CD4-positive, alpha-beta T cell treated with Interleukin-15 for 4 hours (primary cell): ENCODE data around the gene CEL.
"Not testable (repeated sequence)": the region's sequence is repeated elsewhere in the genome, so short reads cannot be mapped to it uniquely, and the experiment has no call there.

Source experiments
- DNase-seq: peaks from one replicate; pipeline ENCODE4 v3.0.0-alpha.2; 2020; ENCODE audit warnings: low spot score

Gene CEL

DNA sequence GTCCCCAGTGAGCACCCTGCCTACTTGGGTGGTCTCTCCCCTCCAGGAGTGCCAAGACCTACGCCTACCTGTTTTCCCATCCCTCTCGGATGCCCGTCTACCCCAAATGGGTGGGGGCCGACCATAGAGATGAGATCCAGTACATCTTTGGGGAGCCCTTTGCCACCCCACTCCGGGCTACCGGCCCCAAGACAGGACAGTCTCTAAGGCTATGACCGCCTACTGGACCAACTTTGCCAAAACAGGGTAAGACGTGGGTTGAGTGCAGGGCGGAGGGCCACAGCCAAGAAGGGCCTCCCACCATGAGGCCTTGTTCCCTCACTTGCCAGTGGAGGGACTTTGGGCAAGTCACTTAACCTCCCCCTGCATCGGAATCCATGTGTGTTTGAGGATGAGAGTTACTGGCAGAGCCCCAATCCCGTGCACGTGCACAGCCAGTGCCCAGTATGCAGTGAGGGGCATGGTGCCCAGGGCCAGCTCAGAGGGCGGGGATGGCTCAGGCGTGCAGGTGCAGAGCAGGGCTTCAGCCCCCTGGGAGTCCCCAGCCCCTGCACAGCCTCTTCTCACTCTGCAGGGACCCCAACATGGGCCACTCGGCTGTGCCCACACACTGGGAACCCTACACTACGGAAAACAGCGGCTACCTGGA is 24.6 kb downstream of the CEL start:
- not testable (repeated sequence) for DNase-seq

DNA sequence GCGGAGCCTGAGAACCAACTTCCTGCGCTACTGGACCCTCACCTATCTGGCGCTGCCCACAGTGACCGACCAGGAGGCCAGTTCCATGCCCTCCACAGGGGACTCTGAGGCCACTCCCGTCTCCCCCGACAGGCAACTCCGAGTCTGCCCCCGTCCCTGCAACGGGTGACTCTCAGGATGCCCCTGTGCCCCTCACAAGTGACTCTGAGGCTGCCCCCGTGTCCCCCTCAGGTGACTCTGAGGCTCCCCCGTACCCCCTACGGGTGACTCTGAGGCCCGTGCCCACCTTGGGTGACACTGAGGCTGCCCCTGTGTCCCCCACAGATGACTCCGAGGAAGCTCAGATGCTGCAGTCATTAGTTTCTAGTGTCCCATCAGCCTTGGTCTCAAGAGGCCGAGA is 25.1 kb downstream of the CEL start:
- DNase-seq: no peak

DNA sequence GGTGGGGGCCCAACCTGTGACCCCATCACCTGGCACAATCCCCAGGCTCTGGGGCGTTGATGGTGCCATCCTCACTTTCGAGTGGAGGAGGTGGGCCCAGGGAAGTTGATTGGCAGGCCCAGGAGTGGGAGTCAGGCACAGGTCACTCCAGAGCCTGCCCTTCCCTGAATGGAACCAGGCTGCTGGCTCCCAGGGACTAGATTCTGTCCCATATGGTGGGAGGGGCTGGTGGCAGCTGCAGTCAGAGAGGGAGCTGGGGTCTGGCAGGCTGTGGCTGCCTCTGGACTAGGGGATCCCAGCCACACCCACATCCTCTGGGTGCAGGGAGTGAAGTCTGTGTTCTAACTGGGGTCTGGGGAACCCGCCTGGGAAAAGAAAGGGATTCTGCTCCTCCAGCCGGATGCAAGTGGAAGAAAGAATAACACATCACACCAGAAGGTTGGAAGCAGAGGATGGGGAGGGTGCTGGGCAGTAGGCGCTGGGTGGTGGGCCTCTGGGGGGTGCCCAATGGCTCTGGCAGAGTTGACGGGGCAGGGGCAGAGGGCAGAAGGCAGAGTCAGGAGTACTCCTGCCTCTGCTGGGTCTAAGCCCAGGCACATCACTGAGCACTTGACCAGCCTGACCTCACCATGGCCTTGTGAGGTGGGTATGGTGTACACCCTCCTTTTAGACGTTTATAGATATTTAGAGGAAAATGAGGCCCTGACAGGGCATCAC is 25.8 kb downstream of the CEL start:
- no peak for DNase-seq

DNA sequence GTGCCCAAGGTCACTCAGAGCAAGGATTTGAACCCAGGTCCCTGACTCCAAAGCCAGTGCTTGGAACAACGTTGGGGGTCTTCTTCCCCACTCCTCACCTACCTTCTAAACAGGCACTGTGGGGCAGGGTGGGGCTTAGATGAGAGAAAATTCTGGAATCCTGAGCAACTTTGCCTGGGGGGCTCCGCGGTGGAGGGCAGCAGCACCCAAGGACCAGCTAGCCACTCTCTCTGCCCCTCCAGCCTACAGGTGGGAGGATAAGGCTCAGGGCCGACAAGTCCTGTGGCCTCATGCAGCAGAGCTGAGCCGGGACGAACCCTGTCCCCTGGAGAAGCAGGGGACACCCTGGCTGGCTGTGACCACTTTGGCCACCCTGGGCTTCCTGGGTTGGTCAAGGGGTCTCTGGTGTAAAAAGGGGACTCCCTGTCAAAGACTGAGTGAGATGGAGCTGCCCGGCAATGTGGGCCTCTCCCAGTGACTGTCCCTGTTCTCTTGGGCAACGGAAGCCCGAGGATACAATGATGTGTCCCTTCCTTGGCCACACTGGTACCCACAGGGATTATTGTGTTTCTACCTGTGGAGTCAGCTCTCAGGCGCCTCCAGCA is 26.5 kb downstream of the CEL start:
- no peak for DNase-seq

DNA sequence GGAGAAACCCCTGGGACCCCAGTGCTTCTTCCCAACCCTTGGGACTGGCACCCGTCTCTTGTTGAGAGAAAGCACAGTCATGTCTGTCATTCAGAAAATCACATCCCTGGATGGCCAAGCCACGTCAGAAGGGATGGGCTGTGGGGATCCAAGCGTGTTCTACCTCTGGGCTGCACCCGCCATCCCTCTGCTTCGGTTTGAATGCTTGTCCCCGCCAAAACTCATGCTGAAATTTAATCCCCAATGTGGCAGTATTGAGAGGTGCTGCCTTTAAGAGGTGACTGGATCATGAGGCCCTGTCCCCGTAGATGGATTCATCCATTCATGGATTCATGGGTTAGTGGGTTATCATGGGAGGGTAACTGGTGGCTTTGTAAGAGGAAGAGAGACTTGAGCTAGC is 27.0 kb downstream of the CEL start:
- no peak for DNase-seq

DNA sequence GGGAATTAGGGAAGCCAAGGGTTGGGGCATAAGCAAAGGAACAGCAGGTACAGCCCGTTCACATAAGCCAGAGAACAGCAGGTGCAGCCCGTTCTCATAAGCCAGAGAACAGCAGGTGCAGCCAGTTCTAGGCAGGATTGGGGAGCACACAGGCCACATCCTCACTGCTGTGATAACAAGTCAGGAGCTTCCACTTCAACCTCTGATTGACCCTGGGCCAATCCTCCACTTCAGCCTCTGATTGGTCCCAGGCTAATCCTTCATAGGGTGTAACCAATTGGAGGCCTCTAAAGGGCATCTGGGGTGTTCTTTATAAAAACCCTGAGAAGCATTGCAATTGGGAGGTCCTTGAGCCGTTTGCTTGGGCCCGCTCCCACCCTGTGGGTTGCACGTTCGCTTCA is 27.5 kb downstream of the CEL start:
- DNase-seq: no peak

DNA sequence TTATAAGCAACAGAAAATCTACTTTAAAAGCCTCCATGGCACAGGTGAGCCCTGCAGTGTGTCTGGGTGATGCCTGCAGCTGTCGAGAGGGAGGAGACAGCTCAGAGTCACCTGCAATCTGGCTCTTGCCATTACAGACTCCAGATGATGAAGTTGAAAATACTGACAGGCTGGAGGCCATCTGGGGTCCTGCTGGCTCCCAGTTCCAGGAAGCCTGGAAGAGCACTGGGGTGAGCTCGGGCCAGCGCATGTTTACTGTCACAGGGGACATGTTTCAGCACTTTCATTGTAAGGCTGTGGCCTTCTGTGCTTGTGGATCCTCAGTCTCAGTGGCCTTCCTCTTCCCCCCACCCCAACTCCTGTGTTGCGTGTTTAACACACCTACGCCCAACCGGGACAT is 28.4 kb downstream of the CEL start:
- DNase-seq: no peak

DNA sequence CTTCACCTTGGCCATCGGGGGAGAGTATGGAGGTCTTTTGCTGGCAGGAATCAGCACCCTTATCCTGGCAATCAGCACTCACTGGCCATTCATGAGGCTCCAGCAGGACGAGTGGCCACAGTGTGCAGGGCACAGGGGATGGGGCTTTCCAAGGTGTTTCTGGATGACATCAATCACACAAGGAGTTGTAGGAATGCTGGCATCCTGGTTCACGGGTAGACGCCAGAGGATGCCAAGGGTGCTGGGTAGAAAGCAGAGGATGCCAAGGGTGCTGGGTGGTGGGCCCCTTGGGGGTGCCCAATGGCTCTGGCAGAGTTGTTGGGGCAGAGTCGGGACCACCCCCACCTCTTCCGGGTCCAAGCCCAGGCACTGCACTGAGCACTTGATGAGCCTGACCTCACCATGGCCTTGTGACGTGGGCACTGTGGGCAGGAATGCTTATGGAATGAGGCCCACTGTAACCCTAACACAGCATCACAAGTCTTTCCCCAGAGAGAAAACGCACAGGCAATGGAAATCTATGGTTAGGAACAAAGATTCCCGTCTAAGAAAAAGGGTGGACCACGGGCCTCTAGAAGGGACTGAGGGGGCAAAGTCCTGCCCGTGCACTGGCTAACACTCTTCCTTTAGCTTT is 29.1 kb downstream of the CEL start:
- DNase-seq: no peak

DNA sequence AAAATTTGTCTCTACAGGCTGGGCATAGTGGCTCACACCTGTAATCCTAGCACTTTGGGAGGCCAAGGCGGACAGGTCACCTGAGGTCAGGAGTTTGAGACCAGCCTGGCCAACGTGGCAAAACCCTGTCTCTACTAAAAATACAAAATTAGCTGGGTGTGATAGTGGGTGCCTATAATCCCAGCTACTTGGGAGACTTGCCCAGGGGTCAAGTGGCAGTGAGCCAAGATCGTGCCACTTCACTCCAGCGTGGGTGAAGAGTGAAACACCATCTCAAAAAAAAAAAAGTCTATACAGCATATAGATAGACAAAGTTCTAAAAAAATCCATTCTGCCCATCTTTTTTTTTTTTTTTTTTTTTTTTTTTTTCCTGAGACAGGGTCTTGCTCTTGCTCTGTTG is 32.6 kb downstream of the CEL start:
- DNase-seq: not testable (repeated sequence)

DNA sequence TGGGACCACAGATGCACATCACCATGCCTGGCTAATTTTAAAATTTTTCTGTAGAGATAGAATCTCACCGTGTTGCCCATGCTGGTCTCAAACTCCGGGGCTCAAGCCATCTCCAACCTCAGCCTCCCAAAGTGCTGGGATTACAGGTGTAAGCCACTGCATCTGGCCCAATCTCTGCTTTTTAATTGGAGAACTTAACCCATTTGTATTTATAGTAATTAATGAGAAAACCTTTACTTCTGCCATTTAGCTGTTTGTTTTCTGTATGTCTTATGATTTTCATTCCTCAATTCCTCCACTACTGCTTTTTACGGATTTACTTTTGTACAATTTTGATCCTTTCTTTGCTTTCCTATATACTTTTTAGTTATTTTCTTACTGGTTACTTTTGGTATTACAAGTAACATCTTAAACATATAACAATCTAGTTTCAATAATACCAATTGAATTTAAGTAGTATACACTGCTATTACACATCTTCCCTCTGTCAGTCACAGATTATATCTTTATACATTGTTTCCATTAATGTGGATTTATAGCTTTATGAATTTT is 33.1 kb downstream of the CEL start:
- no peak for DNase-seq

DNA sequence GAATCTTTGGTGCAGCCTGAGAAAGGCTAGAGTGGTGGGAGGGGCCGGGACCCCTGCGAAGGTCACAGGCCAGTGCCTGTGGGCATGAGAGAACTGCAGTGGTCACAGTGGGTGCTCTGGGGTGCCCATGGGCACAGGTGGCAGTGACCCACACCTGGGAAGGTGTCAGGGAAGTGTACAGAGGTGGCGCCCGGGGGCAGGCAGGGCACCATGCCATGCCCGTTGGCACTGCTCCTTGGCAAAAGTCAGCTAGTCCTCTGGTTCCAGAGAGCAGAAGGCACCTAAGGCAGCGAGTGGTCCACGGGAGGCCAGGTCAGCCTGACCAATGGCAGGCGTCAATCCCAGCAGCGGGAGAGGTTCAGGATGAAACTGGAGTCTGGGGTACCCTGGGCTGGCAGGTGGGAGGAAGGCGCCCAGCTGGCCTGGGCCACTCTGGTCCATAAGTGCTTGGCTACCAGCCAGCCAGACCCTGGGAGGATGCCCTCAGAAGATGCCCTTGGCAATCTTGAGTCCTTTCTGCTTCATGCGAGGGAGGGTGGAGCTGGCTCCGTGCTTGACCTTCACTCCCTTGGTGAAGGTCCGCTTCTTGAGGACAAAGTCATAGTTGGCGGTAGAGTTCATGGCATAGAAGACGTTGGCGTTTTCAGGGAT is 36.4 kb downstream of the CEL start:
- DNase-seq: no peak

DNA sequence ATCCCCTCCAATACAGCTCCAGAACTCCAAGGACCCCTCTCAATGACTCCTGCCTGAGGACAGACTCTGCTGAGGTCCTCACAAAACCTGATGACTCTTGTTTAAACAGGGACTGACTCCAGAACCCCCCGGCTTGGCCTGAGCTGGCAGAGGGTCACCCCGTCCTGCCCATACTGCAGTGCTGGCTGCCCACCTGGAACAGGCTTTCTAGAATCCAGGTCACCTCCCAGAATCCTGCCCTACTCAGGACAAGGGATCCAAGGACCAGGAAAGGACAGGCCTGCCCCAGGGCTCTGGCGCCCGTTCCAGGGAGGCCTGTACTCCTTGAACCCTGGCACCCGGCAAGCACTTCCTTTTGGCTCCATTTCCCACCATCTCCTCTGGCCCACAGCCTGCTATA is 37.1 kb downstream of the CEL start:
- no peak for DNase-seq

DNA sequence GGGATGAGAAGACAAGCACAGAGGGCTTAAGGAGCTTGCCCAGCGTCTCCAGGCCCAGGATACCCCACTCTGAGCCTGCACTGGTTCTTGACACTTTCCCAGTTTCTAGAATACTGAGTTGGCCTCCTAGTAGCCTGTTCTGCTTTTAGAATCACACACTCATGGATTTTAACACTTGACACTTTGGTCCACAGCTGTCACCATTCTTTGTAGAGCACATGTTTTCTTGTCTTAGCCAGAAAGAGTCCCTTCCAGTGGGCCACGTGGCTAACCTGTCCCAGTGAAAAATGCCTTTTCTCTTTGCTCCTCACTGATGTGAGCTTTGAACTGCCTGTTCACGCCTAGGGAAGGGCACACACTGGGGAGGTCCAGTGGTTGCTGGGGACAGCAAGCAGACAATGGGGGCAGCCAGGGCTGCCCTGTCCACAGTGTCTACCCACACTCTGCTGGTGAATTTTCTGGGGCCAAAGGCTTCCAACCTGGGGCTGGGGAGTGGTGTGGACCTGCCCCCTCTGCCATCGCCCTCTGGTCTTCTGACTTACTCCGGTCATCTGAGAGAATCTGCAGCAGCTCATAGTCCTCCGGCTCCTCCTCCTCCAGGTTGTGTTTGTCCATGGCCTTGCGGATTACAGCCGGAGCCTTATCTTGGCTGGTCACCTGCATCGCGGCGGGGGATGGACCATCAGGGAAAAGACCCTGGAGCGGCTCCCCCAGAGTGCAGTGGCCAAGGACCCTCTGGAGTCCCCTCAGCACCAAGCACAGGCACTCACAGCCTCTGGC is 38.1 kb downstream of the CEL start:
- DNase-seq: no peak

DNA sequence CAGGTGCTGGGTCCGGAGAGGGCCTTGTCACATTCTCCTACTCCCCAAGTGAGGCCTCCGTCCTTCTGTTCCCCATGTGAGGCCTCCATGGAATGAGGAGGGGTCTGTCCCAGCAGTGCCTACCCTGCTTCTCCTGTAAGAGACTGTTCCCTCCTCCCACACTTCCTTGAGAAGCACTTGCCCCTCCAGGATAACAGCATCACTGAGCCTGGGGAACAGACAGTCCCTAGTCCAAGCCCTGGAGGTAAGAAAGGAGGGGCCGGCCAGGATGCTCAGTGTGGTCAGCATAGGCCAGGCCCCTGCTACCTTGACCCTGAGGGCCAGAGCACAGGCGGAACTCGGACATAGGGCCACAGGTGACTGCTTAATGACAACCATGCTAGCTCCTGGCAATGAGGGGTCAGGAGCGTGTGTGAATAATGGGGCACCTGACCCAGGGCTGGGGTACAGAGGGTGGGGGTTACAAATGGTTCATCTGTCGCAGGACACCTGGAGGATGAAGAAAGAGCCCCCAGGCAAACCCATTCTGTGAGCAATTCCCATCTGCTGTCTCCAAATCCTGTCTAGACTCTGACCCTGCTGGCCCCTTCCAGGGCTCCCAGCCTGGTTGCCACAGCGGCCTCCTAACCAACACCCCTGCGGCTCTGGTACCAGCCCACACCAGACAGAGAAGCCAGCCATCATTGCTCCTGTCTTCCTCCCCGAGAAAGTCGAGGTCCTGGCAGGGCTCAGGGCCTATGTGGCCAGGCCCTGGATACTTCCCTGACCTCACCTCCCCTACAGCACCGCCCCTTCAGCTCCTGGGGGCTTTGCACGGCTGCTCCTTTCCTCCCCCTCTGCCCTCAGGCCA is 39.0 kb downstream of the CEL start:
- no peak for DNase-seq

DNA sequence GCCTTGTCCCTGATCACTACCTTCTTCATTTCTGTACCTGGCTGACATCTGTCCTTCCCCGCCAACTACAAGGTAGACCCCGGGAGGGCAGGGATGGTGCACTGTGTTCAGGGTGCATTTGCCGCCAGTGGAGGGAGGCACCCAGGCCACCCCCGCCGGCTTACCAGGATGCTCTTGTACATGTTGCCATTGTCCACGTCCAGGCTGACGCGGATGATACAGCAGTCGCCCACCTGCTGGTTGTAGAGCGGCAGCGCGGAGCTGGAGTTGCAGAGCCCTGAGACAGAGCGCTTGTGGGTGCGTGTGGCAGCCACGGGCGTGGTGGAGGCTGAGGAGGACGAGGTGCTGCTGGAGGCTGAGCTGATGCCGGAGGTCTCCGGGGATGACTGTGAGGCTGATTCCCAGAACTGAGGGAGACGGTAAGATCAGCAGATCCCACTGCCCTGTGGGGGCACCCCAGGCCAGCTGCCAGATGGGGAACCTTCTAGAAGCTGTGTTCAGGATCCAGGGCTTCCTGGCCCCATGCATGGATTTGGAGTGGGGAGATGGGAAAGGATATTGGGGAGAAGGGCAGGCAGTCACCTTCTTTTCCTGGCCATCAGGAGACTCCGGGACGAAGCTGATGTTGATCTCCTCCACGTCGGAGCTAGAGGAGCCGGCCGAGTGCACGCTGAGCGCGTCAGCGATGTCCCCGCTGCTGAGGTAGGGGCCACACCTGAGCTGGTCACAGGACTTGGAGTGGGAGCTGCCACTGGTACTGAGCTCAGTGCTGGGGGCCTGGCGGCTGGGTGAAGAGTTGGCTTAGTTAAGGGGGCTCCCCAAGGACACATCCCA is 39.8 kb downstream of the CEL start:
- no peak for DNase-seq

DNA sequence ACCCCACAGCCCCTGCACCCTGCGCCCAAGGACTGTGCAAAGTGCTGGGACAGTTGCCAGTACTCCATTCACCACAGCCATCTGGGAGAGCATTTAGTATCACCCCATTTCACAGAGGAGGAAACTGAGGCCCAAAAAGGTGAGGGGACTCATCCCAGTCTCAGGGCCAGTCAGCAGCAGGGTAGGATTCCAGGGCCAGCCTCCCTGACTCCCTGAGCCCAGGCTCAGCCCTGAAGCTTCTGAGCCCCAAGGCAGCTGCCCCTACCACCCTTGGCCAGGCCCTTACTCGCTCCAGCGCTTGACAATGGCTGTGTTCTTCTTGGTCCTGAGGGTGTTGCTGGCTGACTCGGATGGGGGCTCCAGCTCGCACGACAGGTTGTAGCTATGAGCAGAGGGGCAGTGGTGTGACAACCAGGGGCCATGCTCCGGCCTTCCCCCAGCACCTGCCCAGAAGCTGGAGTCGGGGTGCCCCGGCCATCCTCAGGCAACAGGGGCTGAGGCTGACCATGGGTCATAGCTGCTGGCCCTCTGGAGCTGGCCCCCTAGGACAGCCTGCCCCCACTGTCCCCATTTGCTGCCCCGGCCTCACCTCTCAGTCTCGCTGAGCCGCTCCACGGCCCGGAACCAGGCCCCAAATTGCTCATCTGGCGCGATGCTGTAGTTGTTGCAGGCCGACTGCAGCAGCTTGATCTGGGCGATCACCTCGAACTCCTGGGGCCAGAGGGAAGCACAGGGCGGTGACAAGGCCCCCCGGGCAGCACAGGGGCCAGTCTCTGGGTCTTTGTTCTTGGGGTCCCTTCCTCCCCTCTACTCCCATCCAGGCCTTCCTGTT is 40.6 kb downstream of the CEL start:
- no peak for DNase-seq

DNA sequence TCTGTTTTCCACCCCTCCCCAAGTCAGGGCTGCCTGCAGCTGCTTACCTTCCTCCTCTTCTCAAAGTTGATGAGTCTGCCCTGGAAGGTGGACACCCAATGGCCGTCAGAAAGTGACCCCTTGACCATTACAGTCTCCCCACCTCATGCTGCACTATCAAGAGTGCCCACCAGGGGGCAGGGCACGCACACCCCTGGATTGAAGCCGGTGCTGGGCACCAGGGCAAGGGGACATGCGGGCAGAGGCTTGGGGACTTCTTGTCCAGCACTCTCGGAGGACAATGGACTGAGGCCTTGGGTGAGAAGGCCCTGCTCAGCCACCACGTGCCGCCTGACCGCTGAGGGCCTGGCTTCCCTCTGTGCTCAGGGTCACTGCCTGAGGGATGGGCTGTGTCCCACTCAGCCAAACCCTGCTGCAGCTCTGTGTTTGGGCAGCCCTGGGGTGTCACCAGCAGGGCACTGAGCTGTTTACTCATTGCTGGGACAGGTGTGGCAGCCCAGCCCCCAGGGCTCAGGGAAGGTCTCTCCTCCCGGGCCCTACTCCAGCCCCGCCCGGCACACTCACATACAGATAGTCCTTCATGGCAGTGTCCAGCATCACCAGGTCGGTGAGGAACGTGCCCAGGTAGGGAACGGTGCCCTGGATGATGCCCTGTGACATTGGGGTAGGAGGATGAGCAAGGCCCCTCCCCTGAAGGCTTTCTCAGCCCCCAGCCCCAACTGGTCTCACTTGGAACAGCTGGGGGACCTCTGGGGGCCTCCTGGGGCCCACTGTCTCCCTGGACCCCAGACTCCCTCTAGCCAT is 41.6 kb downstream of the CEL start:
- DNase-seq: peak; percentile 54

DNA sequence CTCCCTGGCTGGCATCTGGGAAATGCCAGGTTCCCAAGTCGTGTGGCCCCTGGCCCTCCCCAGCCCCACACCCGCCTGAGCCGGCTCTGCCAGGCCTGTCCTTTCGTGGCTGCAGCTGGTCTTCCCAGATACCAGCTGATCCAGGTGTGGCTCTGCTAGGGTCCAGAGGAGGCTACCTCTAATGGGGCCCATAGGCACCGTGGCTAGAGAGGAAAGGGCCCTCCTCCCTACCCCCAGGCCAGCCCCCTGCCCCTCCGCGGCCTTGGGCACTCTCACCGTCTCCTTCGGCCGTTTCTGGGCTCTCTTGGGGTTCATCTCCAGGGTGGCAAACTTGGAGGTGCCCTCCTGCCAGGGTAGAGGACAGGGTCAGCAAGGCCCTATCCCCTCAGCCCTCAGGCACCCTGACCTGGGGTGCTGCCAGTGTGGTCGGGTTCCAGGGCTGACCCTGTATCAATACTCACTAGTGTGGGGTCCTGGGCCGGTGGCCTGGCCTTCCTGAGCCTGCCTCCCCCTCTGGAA is 42.3 kb downstream of the CEL start:
- DNase-seq: no peak
